GM18873 (cell line): ENCODE data around the gene UNC13B.
"Not testable (repeated sequence)": the region's sequence is repeated elsewhere in the genome, so short reads cannot be mapped to it uniquely, and the experiment has no call there.

Source experiments
- ATAC-seq: cut with Tn5 transposase; IDR thresholded peaks from one replicate; pipeline ENCODE4 v1.9.1; 2021; ENCODE audit warnings: mild to moderate bottlenecking, moderate library complexity, moderate number of reproducible peaks; ENCODE audit not compliant: unreplicated experiment, low FRiP score

UNC13B gene

GRCh38 chr9:35211854-35212253, 50.0 kb downstream of the UNC13B start:
- ATAC-seq = no peak

GRCh38 chr9:35220659-35221338, 59.0 kb downstream of the UNC13B start:
- no peak for ATAC-seq

GRCh38 chr9:35225677-35226076, 63.9 kb downstream of the UNC13B start:
- no peak for ATAC-seq

GRCh38 chr9:35226651-35227050, 64.8 kb downstream of the UNC13B start:
- ATAC-seq = no peak

GRCh38 chr9:35227284-35227683, 65.5 kb downstream of the UNC13B start:
- no peak for ATAC-seq

- ATAC-seq = no peak
Observed at GRCh38 chr9:35229066-35229778, 67.4 kb downstream of the UNC13B start.

- no peak for ATAC-seq
Observed at GRCh38 chr9:35229779-35230143, 68.0 kb downstream of the UNC13B start.

- ATAC-seq = no peak
Observed at GRCh38 chr9:35232867-35233544, 71.2 kb downstream of the UNC13B start.

GRCh38 chr9:35236692-35237091, 74.9 kb downstream of the UNC13B start:
- ATAC-seq = no peak

- ATAC-seq = no peak
Observed at GRCh38 chr9:35237311-35237710, 75.5 kb downstream of the UNC13B start.

GRCh38 chr9:35245945-35246344, 84.1 kb downstream of the UNC13B start:
- ATAC-seq = not testable (repeated sequence)

GRCh38 chr9:35253075-35253474, 91.3 kb downstream of the UNC13B start:
- no peak for ATAC-seq

GRCh38 chr9:35254237-35254636, 92.4 kb downstream of the UNC13B start:
- no peak for ATAC-seq

GRCh38 chr9:35254984-35255857, 93.4 kb downstream of the UNC13B start:
- ATAC-seq = no peak

GRCh38 chr9:35257986-35258659, 96.3 kb downstream of the UNC13B start:
- no peak for ATAC-seq

GRCh38 chr9:35258660-35259474, 97.1 kb downstream of the UNC13B start:
- ATAC-seq = no peak

- ATAC-seq = no peak
Observed at GRCh38 chr9:35260186-35260585, 98.4 kb downstream of the UNC13B start.

- no peak for ATAC-seq
Observed at GRCh38 chr9:35262064-35262463, 100.3 kb downstream of the UNC13B start.

- ATAC-seq = no peak
Observed at GRCh38 chr9:35267710-35268109, 105.9 kb downstream of the UNC13B start.
